Breast epithelium (tissue), 3 donors: Measurements from ENCODE around the gene ME3.

Source experiments
- CTCF ChIP-seq, 3 donors: fragments of 450-650 bp; IDR thresholded peaks; one replicate each; pipeline ENCODE4 v1.5.1; 2016 to 2017; ENCODE audit warnings: antibody characterized with exemption in 3 of 3, mild to moderate bottlenecking in 3 of 3, moderate library complexity in 3 of 3
- POLR2A ChIP-seq: fragments of 450-650 bp; IDR thresholded peaks from one replicate; pipeline ENCODE4 v1.6.1; 2016; ENCODE audit warnings: antibody characterized with exemption, mild to moderate bottlenecking, moderate library complexity
- POLR2AphosphoS5 ChIP-seq, 3 donors: sonication (generic); formaldehyde crosslinking; IDR thresholded peaks; one replicate each; pipeline ENCODE4 v1.6.1; 2017; ENCODE audit warnings: antibody characterized with exemption in 3 of 3

- TF ChIP-seq CTCF (IDR thresholded peaks at IDR 0.05): no peak
- TF ChIP-seq POLR2AphosphoS5 (IDR thresholded peaks at IDR 0.05): no peak
- no peak for TF ChIP-seq POLR2A
Measured at GRCh38 chr11:86483610-86483939, 188.8 kb downstream of the ME3 start.
